ENCODE results near the gene PRX. TPM values are rescaled to one million over a fixed set of nuclear protein-coding genes. Genes with fewer than 3 reads are reported as not detected.

Gene PRX
- total RNA-seq, 2 donors from 2014 or later: 3.3 to 6.4 TPM

DNA sequence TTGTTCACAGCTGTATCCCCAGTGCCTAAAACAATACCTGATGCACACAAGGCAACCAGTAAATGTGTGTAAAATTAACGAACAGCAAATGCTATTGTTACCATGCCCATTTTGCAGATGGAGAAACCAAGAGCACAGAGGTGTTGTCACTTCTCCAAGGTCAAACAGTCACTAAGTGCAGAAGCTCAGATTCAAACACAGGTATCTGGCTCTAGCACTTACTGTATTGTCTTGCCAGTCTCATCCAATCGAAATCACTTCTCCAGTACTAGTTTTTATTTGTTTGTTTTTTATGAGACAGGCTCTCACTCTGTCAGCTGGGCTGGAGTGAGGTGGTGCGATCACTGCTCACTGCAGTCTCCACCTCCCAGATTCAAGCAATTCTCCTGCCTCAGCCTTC lies 51.0 kb downstream of the PRX start:
- H3K27ac Mint-ChIP-seq: no peak overlapping the region
- no peak overlapping the region for H3K9ac ChIP-seq (ENCODE audit: extremely low read depth, low read length, poor library complexity, severe bottlenecking)

GRCh38 chr19:40360708-40361241 lies 52.4 kb downstream of the PRX start:
- H3K9me3 ChIP-seq (ENCODE audit: control insufficient read depth, low read length): no peaks in the 10 kb centered on the region
- no peak overlapping the region for H3K9ac ChIP-seq (ENCODE audit: extremely low read depth, low read length, poor library complexity, severe bottlenecking)
- no peak overlapping the region for H3K4me3 ChIP-seq (ENCODE audit: low read length)
- H3K27ac ChIP-seq (ENCODE audit: low read depth, low read length): no peak overlapping the region
- no peaks in the 10 kb centered on the region for H3K36me3 ChIP-seq (ENCODE audit: control insufficient read depth, insufficient read depth, low read length)
- no peak for DNase-seq
- no peaks in the 10 kb centered on the region for H3K4me1 Mint-ChIP-seq
- H3K36me3 Mint-ChIP-seq (ENCODE audit: low read depth): peaks cover 5% of the 10 kb centered on the region
- TF ChIP-seq, protein P1, sequence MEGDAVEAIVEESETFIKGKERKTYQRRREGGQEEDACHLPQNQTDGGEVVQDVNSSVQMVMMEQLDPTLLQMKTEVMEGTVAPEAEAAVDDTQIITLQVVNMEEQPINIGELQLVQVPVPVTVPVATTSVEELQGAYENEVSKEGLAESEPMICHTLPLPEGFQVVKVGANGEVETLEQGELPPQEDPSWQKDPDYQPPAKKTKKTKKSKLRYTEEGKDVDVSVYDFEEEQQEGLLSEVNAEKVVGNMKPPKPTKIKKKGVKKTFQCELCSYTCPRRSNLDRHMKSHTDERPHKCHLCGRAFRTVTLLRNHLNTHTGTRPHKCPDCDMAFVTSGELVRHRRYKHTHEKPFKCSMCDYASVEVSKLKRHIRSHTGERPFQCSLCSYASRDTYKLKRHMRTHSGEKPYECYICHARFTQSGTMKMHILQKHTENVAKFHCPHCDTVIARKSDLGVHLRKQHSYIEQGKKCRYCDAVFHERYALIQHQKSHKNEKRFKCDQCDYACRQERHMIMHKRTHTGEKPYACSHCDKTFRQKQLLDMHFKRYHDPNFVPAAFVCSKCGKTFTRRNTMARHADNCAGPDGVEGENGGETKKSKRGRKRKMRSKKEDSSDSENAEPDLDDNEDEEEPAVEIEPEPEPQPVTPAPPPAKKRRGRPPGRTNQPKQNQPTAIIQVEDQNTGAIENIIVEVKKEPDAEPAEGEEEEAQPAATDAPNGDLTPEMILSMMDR (conservative IDR thresholded peaks at IDR 0.05): no peak
- peaks cover 5% of the 10 kb centered on the region for H3K27me3 Mint-ChIP-seq (ENCODE audit: insufficient read depth)
- 94% methylated on average over 12 of the region's 12 CpGs for WGBS, 2 experiments (ENCODE audit: insufficient coverage in 1 of 2, insufficient read length in 1 of 2)
- H3K27me3 ChIP-seq (ENCODE audit: control insufficient read depth, insufficient read depth, low read length, poor library complexity, severe bottlenecking): no peaks in the 10 kb centered on the region
- no peak overlapping the region for H3K4me3 Mint-ChIP-seq
- no peak overlapping the region for H3K27ac Mint-ChIP-seq
- H3K4me1 ChIP-seq (ENCODE audit: control insufficient read depth, insufficient read depth, low read length): no peaks in the 10 kb centered on the region
- H3K9me3 Mint-ChIP-seq: no peaks in the 10 kb centered on the region

More for the DNA sequence above, 51.0 kb downstream of the PRX start:
- no peak overlapping the region for H3K4me3 Mint-ChIP-seq
- TF ChIP-seq, protein P1 (conservative IDR thresholded peaks at IDR 0.05): no peak
- Histone ChIP-seq H3K27ac (ENCODE audit: low read depth, low read length) (no peak overlapping the region), H3K4me1 (ENCODE audit: control insufficient read depth, insufficient read depth, low read length) (no peaks in the 10 kb centered on the region), H3K36me3 (ENCODE audit: control insufficient read depth, insufficient read depth, low read length) (no peaks in the 10 kb centered on the region), H3K9me3 (ENCODE audit: control insufficient read depth, low read length) (no peaks in the 10 kb centered on the region), H3K4me3 (ENCODE audit: low read length) (no peak overlapping the region), H3K27me3 (ENCODE audit: control insufficient read depth, insufficient read depth, low read length, poor library complexity, severe bottlenecking) (no peaks in the 10 kb centered on the region)
- H3K27me3 Mint-ChIP-seq (ENCODE audit: insufficient read depth): peaks cover 5% of the 10 kb centered on the region
- DNase-seq: no peak
- H3K9me3 Mint-ChIP-seq: no peaks in the 10 kb centered on the region
- H3K4me1 Mint-ChIP-seq: peaks cover 4% of the 10 kb centered on the region
- 85 to 100% methylated on average over 2 to 3 of the region's 3 CpGs for WGBS, 2 experiments (ENCODE audit: insufficient coverage in 1 of 2, insufficient read length in 1 of 2)
- peaks cover 9% of the 10 kb centered on the region for H3K36me3 Mint-ChIP-seq (ENCODE audit: low read depth)

- Histone ChIP-seq H3K4me3 (ENCODE audit: low read length) (no peak overlapping the region), H3K9ac (ENCODE audit: extremely low read depth, low read length, poor library complexity, severe bottlenecking) (no peak overlapping the region), H3K9me3 (ENCODE audit: control insufficient read depth, low read length) (no peaks in the 10 kb centered on the region), H3K36me3 (ENCODE audit: control insufficient read depth, insufficient read depth, low read length) (no peaks in the 10 kb centered on the region), H3K27ac (ENCODE audit: low read depth, low read length) (no peak overlapping the region), H3K27me3 (ENCODE audit: control insufficient read depth, insufficient read depth, low read length, poor library complexity, severe bottlenecking) (no peaks in the 10 kb centered on the region), H3K4me1 (ENCODE audit: control insufficient read depth, insufficient read depth, low read length) (no peaks in the 10 kb centered on the region)
- TF ChIP-seq, protein P1 (conservative IDR thresholded peaks at IDR 0.05): no peak
- Mint-ChIP-seq H3K4me1 (no peaks in the 10 kb centered on the region), H3K27ac (no peak overlapping the region), H3K27me3 (ENCODE audit: insufficient read depth) (peaks cover 5% of the 10 kb centered on the region), H3K9me3 (no peaks in the 10 kb centered on the region), H3K4me3 (no peak overlapping the region), H3K36me3 (ENCODE audit: low read depth) (peaks cover 5% of the 10 kb centered on the region)
- 91 to 94% methylated on average over 11 to 13 of the region's 13 CpGs for WGBS, 2 experiments (ENCODE audit: insufficient coverage in 1 of 2, insufficient read length in 1 of 2)
- no peak for DNase-seq
Observed at GRCh38 chr19:40360020-40360707, 53.0 kb downstream of the PRX start.
